Immature natural killer cell (primary cell): Measurements from ENCODE around the gene RAD51B. TPM values are rescaled to one million over a fixed set of nuclear protein-coding genes. Genes with fewer than 3 reads are reported as not detected.

Experiments used
- DNase-seq, 3 donors: peaks; one replicate each; pipeline ENCODE4 v3.0.0; 2022; ENCODE audit warnings: mixed read lengths in 1 of 3
- H3K27ac Mint-ChIP-seq, 6 donors: one replicate each; pipeline ENCODE4 v1.8.0; 2020; ENCODE audit warnings: mixed read lengths in 6 of 6, mild to moderate bottlenecking in 5 of 6, inconsistent platforms in 4 of 6, moderate library complexity in 3 of 6
- H3K27me3 Mint-ChIP-seq, 3 donors: one replicate each; pipeline ENCODE4 v1.8.0; 2020 to 2021; ENCODE audit warnings: low read depth in 3 of 3, mild to moderate bottlenecking in 3 of 3, mixed read lengths in 3 of 3, moderate library complexity in 3 of 3, inconsistent platforms in 1 of 3
- H3K36me3 Mint-ChIP-seq, 3 donors: one replicate each; pipeline ENCODE4 v1.8.0; 2020; ENCODE audit warnings: mixed read lengths in 3 of 3, inconsistent platforms in 2 of 3, mild to moderate bottlenecking in 2 of 3
- H3K4me1 Mint-ChIP-seq, 2 donors: one replicate each; pipeline ENCODE4 v1.8.0; 2020; ENCODE audit warnings: inconsistent platforms in 2 of 2, mild to moderate bottlenecking in 2 of 2, mixed read lengths in 2 of 2, moderate library complexity in 1 of 2
- H3K4me3 Mint-ChIP-seq, 5 donors: one replicate each; pipeline ENCODE4 v1.8.0; 2020; ENCODE audit warnings: mild to moderate bottlenecking in 5 of 5, mixed read lengths in 5 of 5, inconsistent platforms in 3 of 5, moderate library complexity in 3 of 5
- H3K9me3 Mint-ChIP-seq, 6 donors: one replicate each; pipeline ENCODE4 v1.8.0; 2020; ENCODE audit warnings: mild to moderate bottlenecking in 6 of 6, mixed read lengths in 6 of 6, inconsistent platforms in 4 of 6, moderate library complexity in 3 of 6
- polyA plus RNA-seq, 3 donors: library from polyadenylated mRNA; unstranded; fragments of 300-500 nt; fragmentation: Illumina TruSeq; gene quantifications; one replicate each; pipeline ENCODE4 v1.2.3, GENCODE V29; 2021

The RAD51B gene
- 10 to 100 TPM; 17.6 to 20.8 (median 17.7) TPM for polyA plus RNA-seq

DNA sequence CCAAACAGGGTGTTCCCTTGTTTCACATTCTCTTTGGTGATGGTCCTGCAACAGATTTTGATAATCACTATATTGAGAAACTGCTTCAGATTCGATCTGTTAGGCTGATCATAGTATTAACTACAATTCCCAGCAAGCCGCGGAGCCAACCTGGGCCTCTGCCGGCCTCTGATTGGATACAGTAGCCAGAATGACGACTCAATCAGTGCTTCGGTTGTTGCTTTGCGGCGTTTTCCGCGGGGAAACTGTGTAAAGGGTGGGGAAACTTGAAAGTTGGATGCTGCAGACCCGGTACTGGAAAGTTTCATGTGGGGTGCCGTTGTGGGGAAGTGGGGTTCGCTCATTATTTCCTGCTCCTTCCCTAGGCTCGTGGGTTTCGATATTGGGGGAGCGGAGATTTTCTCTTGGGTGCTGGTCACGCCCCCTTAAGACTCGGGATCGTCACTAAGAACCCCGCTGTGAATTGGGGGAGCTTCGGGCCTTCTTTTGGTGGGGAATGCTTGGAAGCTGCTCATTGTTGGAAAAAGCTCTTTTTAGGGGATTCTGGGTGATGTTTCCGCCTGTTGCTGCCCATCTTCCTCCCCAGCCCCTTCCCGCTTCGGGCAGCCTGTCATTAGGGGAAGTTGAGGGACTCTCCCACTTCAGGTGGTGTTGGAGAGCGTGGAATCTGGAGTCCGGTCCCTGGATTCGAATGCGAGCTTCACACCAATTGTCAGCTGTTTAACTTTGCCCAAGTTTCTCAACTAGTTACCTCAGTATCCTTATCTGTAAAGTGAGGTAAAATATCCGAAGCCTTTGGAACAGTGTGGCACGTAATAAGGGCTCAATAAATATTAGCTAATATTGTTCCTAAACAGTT lies at the start of gene RAD51B:
Gene RAD51B, plus strand, starts transcription at position 217 of the 859 bp plus-strand sequence.
- peak within 1 kb of the TSS; percentile 97 to 100 (median 99) for H3K4me3 Mint-ChIP-seq
- peaks cover 44 to 54% of the 10 kb centered on the region in 2 donors for H3K4me1 Mint-ChIP-seq
- H3K27me3 Mint-ChIP-seq: peaks cover 5 to 13% (median 9%) of the 10 kb centered on the region in 3 donors
- DNase-seq: peak; percentile 82 to 83 (median 83)
- H3K36me3 Mint-ChIP-seq: no peaks in the 10 kb centered on the region
- no peaks in the 10 kb centered on the region for H3K9me3 Mint-ChIP-seq
- peak within 1 kb of the TSS; percentile 87 to 95 (median 92) for H3K27ac Mint-ChIP-seq

DNA sequence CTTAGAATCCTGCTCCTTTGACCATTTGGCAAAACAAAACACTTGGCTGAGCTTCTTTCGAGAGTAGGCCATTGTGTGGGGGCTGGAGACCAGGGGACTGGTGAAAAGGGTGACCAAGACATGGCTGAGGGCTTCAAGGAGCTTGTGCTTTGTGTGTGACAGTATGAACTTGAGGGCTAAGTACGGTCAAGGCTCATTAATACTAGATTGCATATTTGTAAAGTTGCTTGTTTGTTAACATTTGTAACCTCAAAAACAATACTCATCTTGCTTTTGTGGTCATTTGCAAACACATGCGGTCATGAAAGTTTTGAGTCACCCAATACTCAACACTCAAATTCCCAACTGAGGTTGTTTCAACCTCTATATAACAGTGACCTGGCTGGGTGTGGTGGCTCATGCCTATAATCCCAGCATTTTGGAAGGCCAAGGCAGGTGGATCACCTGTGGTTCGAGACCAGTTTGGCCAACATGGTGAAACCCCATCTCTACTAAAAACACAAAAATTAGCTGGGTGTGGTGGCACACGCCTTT lies 45.7 kb upstream of the RAD51B start:
- peaks cover 53 to 80% (median 62%) of the 10 kb centered on the region in 3 donors for H3K36me3 Mint-ChIP-seq
- no peaks in the 10 kb centered on the region for H3K9me3 Mint-ChIP-seq
- no peak overlapping the region for H3K4me3 Mint-ChIP-seq
- no peak for DNase-seq
- no peak overlapping the region for H3K27ac Mint-ChIP-seq
- H3K4me1 Mint-ChIP-seq: no peaks in the 10 kb centered on the region
- H3K27me3 Mint-ChIP-seq: no peaks in the 10 kb centered on the region

DNA sequence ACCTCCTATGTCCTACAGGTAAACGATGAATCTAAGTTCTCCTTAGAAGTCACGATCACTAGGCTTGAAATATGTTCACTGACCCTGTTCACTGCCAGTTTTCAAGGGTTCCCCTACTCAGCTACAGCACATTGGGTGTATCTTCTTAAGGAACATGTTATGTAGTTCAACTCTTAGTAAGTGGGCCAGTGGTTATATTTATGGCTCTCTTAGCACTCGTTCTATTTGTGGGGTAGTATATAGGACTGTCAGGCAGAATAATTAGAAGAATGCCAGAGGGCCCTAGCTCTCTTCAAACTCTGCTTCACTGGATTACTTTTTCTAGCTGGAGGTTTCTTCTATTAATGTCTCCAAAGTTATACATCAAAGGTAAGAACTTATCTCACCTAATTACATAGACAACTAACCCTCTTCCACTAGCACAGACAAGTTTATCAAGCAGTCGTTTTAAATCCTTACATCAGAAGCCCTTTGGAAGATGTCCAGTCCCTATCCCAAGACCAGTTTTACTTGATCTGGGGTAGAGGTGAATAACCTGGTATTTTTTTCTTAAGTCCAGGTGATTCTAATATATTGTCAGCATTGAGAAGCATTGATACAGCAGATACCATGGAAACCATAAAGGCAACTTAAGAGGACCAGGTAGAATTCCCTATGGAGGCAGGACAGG lies 42.8 kb upstream of the RAD51B start:
- peaks cover 49 to 83% (median 71%) of the 10 kb centered on the region in 3 donors for H3K36me3 Mint-ChIP-seq
- H3K4me1 Mint-ChIP-seq: no peaks in the 10 kb centered on the region
- H3K4me3 Mint-ChIP-seq: no peak overlapping the region
- H3K9me3 Mint-ChIP-seq: no peaks in the 10 kb centered on the region
- H3K27ac Mint-ChIP-seq: no peak overlapping the region
- H3K27me3 Mint-ChIP-seq: peaks cover 0 to 2% (median 0%) of the 10 kb centered on the region in 3 donors
- DNase-seq: no peak

DNA sequence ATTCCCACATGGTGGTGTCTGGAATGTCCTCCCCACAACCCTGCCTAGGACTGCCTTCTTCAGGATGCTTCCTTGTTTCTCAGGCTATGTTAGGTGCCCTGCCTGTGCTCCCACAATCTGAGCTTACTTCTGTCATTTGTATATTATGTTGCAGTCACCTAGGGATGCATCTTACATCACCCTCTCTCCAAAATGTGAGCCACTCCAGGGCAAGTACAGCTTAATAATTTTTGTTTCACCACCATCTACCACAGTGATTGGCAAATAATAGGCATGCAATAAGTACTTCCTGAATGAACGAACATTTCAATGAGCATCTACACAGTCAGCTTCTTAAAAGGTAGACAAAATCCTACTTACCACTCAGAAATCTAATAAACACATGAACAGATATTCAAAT lies 40.8 kb upstream of the RAD51B start:
- Mint-ChIP-seq H3K4me3 (no peak overlapping the region), H3K27me3 (peaks cover 0 to 2% (median 0%) of the 10 kb centered on the region in 3 donors), H3K36me3 (peaks cover 56 to 84% (median 67%) of the 10 kb centered on the region in 3 donors), H3K4me1 (no peaks in the 10 kb centered on the region), H3K27ac (peak overlapping the region in 1 of 6 donors; percentile 43), H3K9me3 (no peaks in the 10 kb centered on the region)
- DNase-seq: no peak

DNA sequence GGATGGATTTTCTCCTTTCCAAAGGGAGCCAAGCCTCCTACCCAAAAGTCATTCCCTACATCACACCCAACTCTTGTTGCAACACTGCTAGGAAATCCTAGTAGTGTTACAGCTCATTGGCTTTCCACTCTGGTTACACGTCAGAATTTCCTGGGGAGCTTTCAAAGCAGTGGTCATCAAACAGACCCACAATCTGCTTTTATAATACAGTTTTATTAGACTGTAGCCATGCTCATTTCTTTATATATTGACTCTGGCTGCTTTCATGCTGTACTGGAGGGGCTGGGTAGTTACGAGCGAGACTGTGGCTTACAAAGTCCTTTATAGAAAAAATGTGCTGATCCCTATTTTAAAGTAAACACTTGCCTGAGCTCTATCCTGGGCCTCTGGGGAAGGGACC lies 37.5 kb upstream of the RAD51B start:
- Mint-ChIP-seq H3K9me3 (no peaks in the 10 kb centered on the region), H3K36me3 (peaks cover 51 to 85% (median 64%) of the 10 kb centered on the region in 3 donors), H3K27ac (peak overlapping the region in 2 of 6 donors; percentile 17 to 28), H3K4me1 (no peaks in the 10 kb centered on the region), H3K4me3 (no peak overlapping the region), H3K27me3 (peaks cover 0 to 2% (median 0%) of the 10 kb centered on the region in 3 donors)
- no peak for DNase-seq

DNA sequence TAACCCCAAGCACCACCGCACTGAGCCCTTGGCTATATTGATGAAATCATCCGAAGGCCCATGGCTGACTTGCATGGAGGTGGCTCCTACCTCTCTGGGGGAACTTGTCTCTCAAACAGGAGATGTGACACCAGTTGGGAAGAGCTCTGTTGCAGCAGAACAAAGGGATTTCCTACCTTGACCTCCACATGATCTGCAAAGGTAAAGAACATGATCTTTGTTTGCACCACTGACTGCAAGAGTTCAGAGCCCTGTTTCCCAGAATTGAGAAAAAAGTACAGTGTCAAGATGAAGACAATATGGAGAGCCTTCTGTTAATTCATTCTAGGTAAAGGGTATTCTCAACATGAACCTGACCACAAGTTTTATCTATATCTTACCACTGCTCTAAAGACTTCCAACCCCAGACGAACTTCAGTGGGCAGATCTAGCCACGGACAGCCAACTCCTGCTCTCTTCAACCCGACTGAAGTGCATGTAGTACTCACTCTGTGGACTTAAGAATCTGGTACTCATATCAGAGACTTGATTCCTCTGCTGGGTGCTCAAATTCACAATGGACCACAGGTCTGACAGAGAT lies 35.2 kb upstream of the RAD51B start:
- no peaks in the 10 kb centered on the region for H3K9me3 Mint-ChIP-seq
- DNase-seq: no peak
- H3K27me3 Mint-ChIP-seq: peaks cover 0 to 2% (median 0%) of the 10 kb centered on the region in 3 donors
- H3K4me1 Mint-ChIP-seq: no peaks in the 10 kb centered on the region
- H3K36me3 Mint-ChIP-seq: peaks cover 59 to 92% (median 61%) of the 10 kb centered on the region in 3 donors
- H3K27ac Mint-ChIP-seq: no peak overlapping the region
- no peak overlapping the region for H3K4me3 Mint-ChIP-seq

DNA sequence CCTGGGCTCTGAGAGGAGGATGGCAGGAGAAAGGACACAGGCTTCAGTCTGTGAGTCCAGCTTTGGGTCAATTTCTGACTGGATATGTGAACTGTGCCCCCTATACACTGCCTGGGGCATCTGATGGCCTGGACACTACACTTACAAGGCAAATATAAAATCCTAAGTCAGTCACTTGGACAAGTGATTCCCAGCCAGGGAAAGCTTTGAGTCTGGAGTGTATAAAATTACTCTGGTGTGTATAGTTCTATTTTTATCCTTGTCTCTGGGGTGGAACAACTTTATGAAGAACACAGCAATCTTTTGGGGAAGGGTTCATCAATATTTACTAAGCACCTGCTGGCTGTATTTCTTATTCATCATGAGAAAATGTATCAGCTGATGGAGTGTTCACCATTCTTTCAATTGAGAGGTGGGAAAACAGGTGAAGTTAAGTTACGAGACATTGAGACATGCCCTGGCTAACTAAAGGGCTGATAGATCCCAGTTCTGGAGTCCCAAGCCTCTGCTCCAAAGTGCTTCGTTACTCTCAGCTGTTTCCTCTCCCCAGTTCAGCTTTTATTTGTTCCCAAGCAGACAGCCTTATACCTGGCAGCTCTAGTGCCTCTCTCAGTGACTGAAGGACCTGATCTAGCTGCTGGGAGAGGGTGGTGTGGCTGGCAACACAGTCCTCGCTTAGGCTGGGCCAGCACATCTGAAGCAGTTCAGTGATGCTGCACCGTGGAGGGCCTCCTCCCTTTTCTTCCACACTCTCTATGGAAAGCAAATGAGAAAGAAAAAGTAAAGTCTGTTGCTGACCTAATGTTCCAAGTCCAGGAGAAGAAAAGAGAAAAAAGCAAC lies 34.1 kb upstream of the RAD51B start:
- no peak overlapping the region for H3K27ac Mint-ChIP-seq
- peaks cover 0 to 2% (median 0%) of the 10 kb centered on the region in 3 donors for H3K27me3 Mint-ChIP-seq
- peaks cover 62 to 96% (median 65%) of the 10 kb centered on the region in 3 donors for H3K36me3 Mint-ChIP-seq
- no peaks in the 10 kb centered on the region for H3K9me3 Mint-ChIP-seq
- no peak for DNase-seq
- H3K4me3 Mint-ChIP-seq: no peak overlapping the region
- no peaks in the 10 kb centered on the region for H3K4me1 Mint-ChIP-seq

DNA sequence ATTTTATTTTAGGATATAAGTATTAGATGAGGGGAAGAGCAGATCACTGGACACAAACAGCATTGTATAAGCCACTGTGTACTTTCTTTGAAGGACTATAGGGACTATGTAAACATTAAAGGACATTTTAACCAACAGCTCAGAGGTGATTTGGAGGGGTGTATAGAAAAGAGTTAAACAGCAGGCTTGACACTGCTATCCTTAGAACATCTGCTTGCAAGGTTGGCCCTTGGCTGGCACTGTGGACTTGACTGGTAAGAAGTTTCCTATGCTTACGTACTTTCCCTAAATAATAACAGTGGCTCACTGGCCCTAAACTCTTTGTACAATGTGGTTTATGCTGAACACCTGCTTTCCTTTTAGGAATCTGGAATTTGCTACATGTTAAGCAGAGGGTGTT lies 31.9 kb upstream of the RAD51B start:
- H3K27me3 Mint-ChIP-seq: no peaks in the 10 kb centered on the region
- DNase-seq: no peak
- H3K36me3 Mint-ChIP-seq: peaks cover 48 to 87% (median 50%) of the 10 kb centered on the region in 3 donors
- H3K4me1 Mint-ChIP-seq: no peaks in the 10 kb centered on the region
- no peaks in the 10 kb centered on the region for H3K9me3 Mint-ChIP-seq
- H3K27ac Mint-ChIP-seq: no peak overlapping the region
- no peak overlapping the region for H3K4me3 Mint-ChIP-seq

DNA sequence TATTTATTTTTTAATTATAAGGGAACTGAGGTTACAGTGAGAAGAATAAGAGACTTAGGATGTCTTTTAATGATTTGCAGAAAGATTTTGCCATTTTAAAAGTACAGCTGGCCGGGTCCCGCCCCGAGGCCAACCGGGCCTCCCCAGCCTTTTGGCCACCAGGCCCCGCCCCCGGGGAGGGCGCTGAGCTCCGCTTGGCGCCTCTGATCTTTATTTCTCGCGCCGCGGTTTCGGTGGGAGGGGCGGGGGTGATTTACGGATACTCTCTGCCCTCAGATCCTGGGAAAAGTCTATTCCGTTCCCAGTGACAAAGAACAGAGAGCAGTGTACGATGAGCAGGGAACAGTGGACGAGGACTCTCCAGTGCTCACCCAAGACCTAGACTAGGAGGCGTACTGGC lies 20.8 kb upstream of the RAD51B start:
- no peaks in the 10 kb centered on the region for H3K27me3 Mint-ChIP-seq
- H3K27ac Mint-ChIP-seq: no peak overlapping the region
- H3K4me3 Mint-ChIP-seq: no peak overlapping the region
- peaks cover 42 to 73% (median 53%) of the 10 kb centered on the region in 3 donors for H3K36me3 Mint-ChIP-seq
- no peaks in the 10 kb centered on the region for H3K4me1 Mint-ChIP-seq
- no peaks in the 10 kb centered on the region for H3K9me3 Mint-ChIP-seq
- no peak for DNase-seq

DNA sequence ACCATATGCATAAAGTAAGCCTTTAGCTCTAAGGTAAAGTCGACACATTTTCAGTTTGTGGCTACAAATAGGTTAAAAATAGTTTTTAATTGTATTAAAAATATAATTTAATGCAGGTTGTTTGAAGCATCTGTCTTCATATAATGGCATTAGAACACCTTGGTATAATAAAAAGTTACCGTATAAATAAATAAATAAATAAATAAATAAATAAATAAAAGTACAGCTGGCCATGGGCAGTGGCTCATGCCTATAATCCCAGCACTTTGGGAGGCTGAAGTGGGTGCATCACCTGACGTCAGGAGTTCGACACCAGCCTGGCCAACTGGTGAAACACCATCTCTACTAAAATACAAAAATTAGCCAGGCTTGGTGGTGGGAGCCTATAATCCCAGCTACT lies 18.8 kb upstream of the RAD51B start:
- no peak overlapping the region for H3K4me3 Mint-ChIP-seq
- H3K36me3 Mint-ChIP-seq: peaks cover 48 to 72% (median 58%) of the 10 kb centered on the region in 3 donors
- DNase-seq: no peak
- no peaks in the 10 kb centered on the region for H3K9me3 Mint-ChIP-seq
- H3K27ac Mint-ChIP-seq: no peak overlapping the region
- no peaks in the 10 kb centered on the region for H3K4me1 Mint-ChIP-seq
- no peaks in the 10 kb centered on the region for H3K27me3 Mint-ChIP-seq

DNA sequence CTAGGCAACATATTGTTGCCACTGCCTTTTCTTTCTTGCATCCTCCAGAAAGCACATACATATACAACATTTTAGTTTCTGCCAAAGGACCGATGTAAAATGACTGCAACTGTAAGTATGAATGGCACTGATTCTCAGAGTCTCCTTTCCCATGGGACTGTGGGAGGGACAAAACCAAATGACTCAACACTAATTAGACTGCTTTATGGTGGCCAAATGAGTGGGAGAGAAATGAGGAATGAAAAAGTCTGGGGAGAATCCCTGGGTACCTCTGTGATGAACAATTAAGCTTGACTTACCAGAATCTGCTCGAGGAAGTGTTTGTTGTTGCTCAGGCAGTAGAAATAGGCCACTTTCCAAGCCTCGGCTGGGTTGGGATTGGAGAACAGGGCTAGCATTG lies 13.3 kb upstream of the RAD51B start:
- Mint-ChIP-seq H3K9me3 (no peaks in the 10 kb centered on the region), H3K4me3 (no peak overlapping the region), H3K27me3 (no peaks in the 10 kb centered on the region), H3K36me3 (peaks cover 45 to 65% (median 52%) of the 10 kb centered on the region in 3 donors), H3K4me1 (no peaks in the 10 kb centered on the region), H3K27ac (no peak overlapping the region)
- no peak for DNase-seq

DNA sequence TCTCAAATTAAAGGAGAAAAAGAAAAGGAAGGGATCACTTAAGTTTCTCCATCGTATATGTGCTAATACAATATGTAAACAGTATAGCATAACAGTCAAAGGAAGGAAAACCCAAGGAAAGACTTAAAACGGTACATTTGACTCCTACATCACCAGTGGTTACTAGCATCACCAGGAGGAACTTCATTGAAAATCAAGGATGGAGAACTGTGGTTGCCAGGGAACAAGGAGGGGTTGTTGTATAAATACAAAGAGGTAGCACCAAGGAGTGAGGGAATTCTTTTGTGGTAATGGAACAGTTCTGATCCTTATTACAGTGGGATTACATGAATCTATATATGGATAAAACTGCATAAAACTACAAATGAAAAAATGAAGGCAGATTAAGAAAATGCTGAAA lies 4.8 kb upstream of the RAD51B start:
- Mint-ChIP-seq H3K4me3 (peak overlapping the region; percentile 90 to 100 (median 97)), H3K27ac (peak overlapping the region in 5 of 6 donors; percentile 22 to 94 (median 40)), H3K36me3 (peaks cover 4 to 26% (median 18%) of the 10 kb centered on the region in 3 donors), H3K27me3 (peaks cover 5 to 12% (median 7%) of the 10 kb centered on the region in 3 donors), H3K4me1 (peaks cover 35 to 55% of the 10 kb centered on the region in 2 donors), H3K9me3 (no peaks in the 10 kb centered on the region)
- DNase-seq: no peak
